GM18519 (cell line): ENCODE measurements around the gene CKAP4.

Experiments used
- ATAC-seq: cut with Tn5 transposase; IDR thresholded peaks from one replicate; pipeline ENCODE4 v1.9.1; 2021; ENCODE audit warnings: mild to moderate bottlenecking, moderate library complexity; ENCODE audit not compliant: unreplicated experiment, low FRiP score

CKAP4 gene

GRCh38 chr12:106274575-106275121, 26.8 kb upstream of the CKAP4 start:
- no peak for ATAC-seq

GRCh38 chr12:106274012-106274411, 26.2 kb upstream of the CKAP4 start:
- ATAC-seq, result no peak

GRCh38 chr12:106273491-106273890, 25.7 kb upstream of the CKAP4 start:
- no peak for ATAC-seq

- ATAC-seq, result no peak
Measured at GRCh38 chr12:106271575-106272505, 24.0 kb upstream of the CKAP4 start.

GRCh38 chr12:106269150-106269771, 21.4 kb upstream of the CKAP4 start:
- ATAC-seq, result no peak

GRCh38 chr12:106267535-106267934, 19.7 kb upstream of the CKAP4 start:
- ATAC-seq, result no peak

GRCh38 chr12:106265116-106265515, 17.3 kb upstream of the CKAP4 start:
- ATAC-seq, result no peak

GRCh38 chr12:106258935-106259334, 11.1 kb upstream of the CKAP4 start:
- ATAC-seq, result no peak

- no peak for ATAC-seq
Measured at GRCh38 chr12:106258226-106258625, 10.4 kb upstream of the CKAP4 start.

GRCh38 chr12:106256524-106256923, 8.7 kb upstream of the CKAP4 start:
- ATAC-seq, result no peak

- no peak for ATAC-seq
Measured at GRCh38 chr12:106255952-106256351, 8.1 kb upstream of the CKAP4 start.

- ATAC-seq, result no peak
Measured at GRCh38 chr12:106255493-106255892, 7.7 kb upstream of the CKAP4 start.

GRCh38 chr12:106254724-106255123, 6.9 kb upstream of the CKAP4 start:
- no peak for ATAC-seq

- no peak for ATAC-seq
Measured at GRCh38 chr12:106251631-106252455, 4.0 kb upstream of the CKAP4 start.

- peak; percentile 67 for ATAC-seq
Measured at GRCh38 chr12:106249411-106250135, 1.8 kb upstream of the CKAP4 start.

- ATAC-seq, result no peak
Measured at GRCh38 chr12:106248846-106249371, 1.1 kb upstream of the CKAP4 start.

GRCh38 chr12:106248312-106248845, 559 bp upstream of the CKAP4 start:
- ATAC-seq, result no peak

GRCh38 chr12:106246891-106247673, 738 bp downstream of the CKAP4 start:
- ATAC-seq, result no peak

GRCh38 chr12:106245767-106246166, 2.1 kb downstream of the CKAP4 start:
- ATAC-seq, result no peak
